ENCODE results near the gene RGS2. TPM values are rescaled to one million over a fixed set of nuclear protein-coding genes. Genes with fewer than 3 reads are reported as not detected.

RGS2 gene
- total and polyA plus RNA-seq, 2 of the 4 experiments (the other 2 are of a cell fraction) = 13.5 to 19.7 TPM

DNA sequence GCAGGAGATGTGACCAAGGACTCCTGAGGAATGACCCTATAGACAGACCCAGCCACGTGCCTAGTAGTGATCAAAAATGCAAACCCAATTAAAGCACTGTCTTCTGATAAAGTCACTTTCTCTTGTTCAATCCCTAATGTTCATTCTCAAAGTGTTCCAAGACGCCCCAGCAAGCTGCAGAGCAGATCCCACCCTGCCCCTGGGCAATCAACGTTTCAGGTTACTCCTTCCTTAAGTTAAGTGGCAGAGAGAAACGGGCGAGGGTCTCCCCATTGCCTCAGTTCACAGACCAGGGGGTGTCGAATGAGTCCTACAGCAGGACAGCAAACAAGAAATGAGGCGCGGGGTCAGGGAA lies 699 bp upstream of the RGS2 start:
- ChIA-PET CTCF (interaction anchor here (1.2 to 2.4 kb wide), 6 partner anchors 11 to 331 kb away, joined by 3 to 11 read pairs (median 4); no protein-coding TSS in a partner anchor), POLR2A (ENCODE audit: unreplicated experiment) (interaction anchor here (0.6 to 0.9 kb wide), 2 partner anchors 198 to 331 kb away, joined by 3 to 4 read pairs; no protein-coding TSS in a partner anchor)
- peaks cover 4% of the 10 kb centered on the region for H3K4me1 ChIP-seq (ENCODE audit: control insufficient read depth, insufficient read depth, low read length)
- peak overlapping the region; percentile 61 for H3K9ac ChIP-seq (ENCODE audit: low read depth, low read length)
- DNase-seq = no peak
- H3K4me3 ChIP-seq (ENCODE audit: insufficient read depth, low read depth, low read length) = peak overlapping the region; percentile 73
- H3K27me3 ChIP-seq (ENCODE audit: control insufficient read depth, insufficient read depth, low read length) = no peaks in the 10 kb centered on the region
- TF ChIP-seq NFE2L2 (IDR thresholded peaks at IDR 0.05; ENCODE audit: low read depth, low read length) = no peak
- TF ChIP-seq BHLHE40 (IDR thresholded peaks at IDR 0.05; ENCODE audit: low read depth, low read length) = 0 out of 2 replicates have a peak, but pooled peaks have one; percentile 15
- peak overlapping the region; percentile 35 for H2BK5ac ChIP-seq (ENCODE audit: low read depth, low read length, poor library complexity, severe bottlenecking)
- peaks cover 13% of the 10 kb centered on the region; the same call in 1 of the 2 replicates for H4K20me1 ChIP-seq (ENCODE audit: insufficient read depth, low read length)
- peak overlapping the region; percentile 51 to 80; a peak in 3 of 4 replicates for H4K8ac ChIP-seq (ENCODE audit: low read depth in 2 of 2, low read length in 2 of 2)
- H3K79me1 ChIP-seq (ENCODE audit: low read depth in 1 of 2, low read length in 2 of 2) = peaks cover 9 to 17% of the 10 kb centered on the region in 2 experiments; a peak in 3 of 4 replicates
- H2AK9ac ChIP-seq (replicated peaks; ENCODE audit: low read depth, low read length, poor library complexity) = peak overlapping the region; percentile 25
- peak overlapping the region; percentile 56 for H4K91ac ChIP-seq (ENCODE audit: insufficient read depth, low read depth, low read length)
- peak overlapping the region; percentile 1; the same call in 1 of the 2 replicates for H2AK5ac ChIP-seq (ENCODE audit: low read depth, low read length)
- peak overlapping the region; percentile 86 for H3K14ac ChIP-seq (replicated peaks; ENCODE audit: low read depth, low read length)
- H3K56ac ChIP-seq (ENCODE audit: extremely low read depth, insufficient read depth, low read length) = peak overlapping the region; percentile 32
- H3K4ac ChIP-seq (ENCODE audit: low read depth, low read length) = peak overlapping the region; percentile 86
- intact Hi-C loops (cut with micrococcal nuclease) = loop anchor here (2.0 to 10.0 kb wide), 3 partner anchors 107 to 527 kb away; partner anchors contain the start of gene CDC73
- H3K4me2 ChIP-seq (ENCODE audit: low read depth, low read length) = peak overlapping the region; percentile 94
- H3K18ac ChIP-seq (ENCODE audit: low read depth, low read length) = peak overlapping the region; percentile 87
- peaks cover 11% of the 10 kb centered on the region for H3K36me3 ChIP-seq (ENCODE audit: control insufficient read depth, insufficient read depth, low read length)
- in situ Hi-C loops (cut with MboI; ENCODE audit: low sequenced_read_pairs) = no loop called here
- peak overlapping the region; percentile 18; the same call in 1 of the 3 replicates for H2BK15ac ChIP-seq (ENCODE audit: low read depth, low read length)
- no peak for ATAC-seq (ENCODE audit: low read depth)
- 3% methylated on average over 6 of the region's 8 CpGs; no CpG with 5 or more reads in 1 of the 2 experiments for WGBS, 2 experiments (ENCODE audit: extremely low coverage in 2 of 2, insufficient read length in 1 of 2)
- H2BK20ac ChIP-seq (ENCODE audit: low read depth, low read length) = peak overlapping the region; percentile 50
- peak overlapping the region; percentile 50 for H4K5ac ChIP-seq (ENCODE audit: low read depth, low read length)
- H3K27ac ChIP-seq (ENCODE audit: insufficient read depth, low read length) = peak overlapping the region; percentile 75
- no peaks in the 10 kb centered on the region for H3K9me3 ChIP-seq (ENCODE audit: control insufficient read depth, insufficient read depth, low read length)
- H3K23ac ChIP-seq (ENCODE audit: low read depth, low read length) = peak overlapping the region; percentile 82
- H2BK120ac ChIP-seq (ENCODE audit: low read depth, low read length) = peak overlapping the region; percentile 71
- BruUV-seq (replicated peaks) = no TSS peak
- peaks cover 3% of the 10 kb centered on the region; the same call in 1 of the 2 replicates for H3K9me1 ChIP-seq (ENCODE audit: insufficient read depth, low read length)
- peak overlapping the region; percentile 88 for H2AFZ ChIP-seq (replicated peaks; ENCODE audit: low read length, poor library complexity)
- dilution Hi-C loops (cut with HindIII; ENCODE audit: low sequenced_read_pairs, unreplicated experiment) = loop anchor here (25.0 kb wide), 1 partner anchor 204 kb away; no protein-coding TSS in a partner anchor
